NOMO-1 treated with DMSO at 0.1 percent for 48 hours (cell line): ENCODE measurements around the gene PARP1.
"Not testable (repeated sequence)": the region's sequence is repeated elsewhere in the genome, so short reads cannot be mapped to it uniquely, and the experiment has no call there.

Experiments
- DNase-seq: peaks from one replicate; lab custom pipeline; 2025; ENCODE audit not compliant: unreplicated experiment; lab: John Stamatoyannopoulos, UW

PARP1 gene

GRCh38 chr1:226407497-226408284 is at the start of gene PARP1:
PARP1 (minus strand) TSS chr1:226408093; CDS start chr1:226407929, 164 bp downstream.
- DNase-seq = peak; percentile 75

GRCh38 chr1:226457307-226457712 is 49.4 kb upstream of the PARP1 start:
- DNase-seq = no peak

GRCh38 chr1:226455843-226456242 is 48.0 kb upstream of the PARP1 start:
- DNase-seq = no peak

- DNase-seq = no peak
These were observed 46.5 kb upstream of the PARP1 start for GRCh38 chr1:226454349-226454748.

GRCh38 chr1:226453015-226453704 is 45.3 kb upstream of the PARP1 start:
- DNase-seq = no peak

GRCh38 chr1:226450688-226451087 is 42.8 kb upstream of the PARP1 start:
- DNase-seq = no peak

GRCh38 chr1:226449823-226450222 is 41.9 kb upstream of the PARP1 start:
- no peak for DNase-seq

- no peak for DNase-seq
These were observed 40.2 kb upstream of the PARP1 start for GRCh38 chr1:226447932-226448665.

GRCh38 chr1:226446094-226446493 is 38.2 kb upstream of the PARP1 start:
- no peak for DNase-seq

GRCh38 chr1:226444901-226445300 is 37.0 kb upstream of the PARP1 start:
- no peak for DNase-seq

- no peak for DNase-seq
These were observed 35.5 kb upstream of the PARP1 start for GRCh38 chr1:226443439-226443838.

GRCh38 chr1:226443033-226443432 is 35.1 kb upstream of the PARP1 start:
- DNase-seq = no peak

GRCh38 chr1:226441629-226442028 is 33.7 kb upstream of the PARP1 start:
- DNase-seq = no peak

- DNase-seq = no peak
These were observed 32.6 kb upstream of the PARP1 start for GRCh38 chr1:226440512-226440911.

- no peak for DNase-seq
These were observed 30.1 kb upstream of the PARP1 start for GRCh38 chr1:226438007-226438406.

- DNase-seq = no peak
These were observed 29.1 kb upstream of the PARP1 start for GRCh38 chr1:226436855-226437491.

GRCh38 chr1:226436472-226436854 is 28.6 kb upstream of the PARP1 start:
- no peak for DNase-seq

GRCh38 chr1:226433341-226433720 is 25.4 kb upstream of the PARP1 start:
- DNase-seq = no peak

- no peak for DNase-seq
These were observed 24.9 kb upstream of the PARP1 start for GRCh38 chr1:226432586-226433340.

- DNase-seq = not testable (repeated sequence)
These were observed 24.0 kb upstream of the PARP1 start for GRCh38 chr1:226431898-226432297.
